GM12865 (cell line): ENCODE data around the gene ANKRD44.
"Not testable (repeated sequence)": the region's sequence is repeated elsewhere in the genome, so short reads cannot be mapped to it uniquely, and the experiment has no call there.

ENCODE experiments used
- DNase-seq: peaks from one replicate; pipeline ENCODE4 v3.0.0; 2010; ENCODE audit warnings: low read depth
- H3K4me3 ChIP-seq: 2 replicates; pipeline ENCODE4 v1.5.1; 2011; ENCODE audit warnings: mild to moderate bottlenecking, low read depth, low read length, control low read depth
- TF ChIP-seq, protein P1 (sequence below): IDR thresholded peaks from 2 replicates; pipeline ENCODE4 v1.5.1; 2011; ENCODE audit warnings: low read length, control low read depth, low read depth, inconsistent platforms; ENCODE audit not compliant: insufficient read depth; ENCODE audit errors: missing control alignments

The ANKRD44 gene

DNA sequence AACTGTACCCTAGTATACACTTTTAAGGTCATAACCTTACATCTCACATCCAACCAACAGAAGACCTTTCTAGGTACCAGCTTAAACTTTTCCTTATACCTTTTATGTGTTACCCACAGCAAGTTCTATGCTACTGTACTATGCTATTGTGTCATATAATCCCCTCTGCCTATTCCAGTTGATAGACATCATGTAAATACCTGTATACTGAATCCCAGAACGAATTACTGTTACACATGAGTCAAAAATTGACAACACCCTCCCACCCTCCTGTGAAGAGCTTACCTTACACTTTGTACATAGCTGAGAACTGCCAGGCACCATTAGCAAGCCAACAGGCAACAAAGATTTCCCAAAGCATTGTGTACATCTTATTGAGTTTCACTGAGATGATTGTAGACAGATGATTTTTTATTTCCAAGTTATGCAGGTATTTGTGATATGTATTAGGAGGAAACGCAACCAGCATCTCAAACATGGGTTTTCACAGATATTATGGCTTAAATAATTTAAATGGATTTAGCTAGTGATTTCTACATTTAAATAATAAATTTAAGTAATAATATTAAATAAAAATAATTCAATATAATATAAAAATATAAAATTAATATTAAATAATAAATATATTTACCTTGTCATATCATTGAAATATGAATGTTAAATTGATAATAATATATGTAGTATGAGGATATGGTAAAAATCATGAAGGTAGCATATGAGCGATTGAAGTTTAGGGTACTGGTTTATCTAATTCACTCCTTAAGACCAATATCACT is 43.0 kb upstream of the ANKRD44 start:
- no peak overlapping the region for H3K4me3 ChIP-seq
- DNase-seq: no peak
- TF ChIP-seq, protein P1, sequence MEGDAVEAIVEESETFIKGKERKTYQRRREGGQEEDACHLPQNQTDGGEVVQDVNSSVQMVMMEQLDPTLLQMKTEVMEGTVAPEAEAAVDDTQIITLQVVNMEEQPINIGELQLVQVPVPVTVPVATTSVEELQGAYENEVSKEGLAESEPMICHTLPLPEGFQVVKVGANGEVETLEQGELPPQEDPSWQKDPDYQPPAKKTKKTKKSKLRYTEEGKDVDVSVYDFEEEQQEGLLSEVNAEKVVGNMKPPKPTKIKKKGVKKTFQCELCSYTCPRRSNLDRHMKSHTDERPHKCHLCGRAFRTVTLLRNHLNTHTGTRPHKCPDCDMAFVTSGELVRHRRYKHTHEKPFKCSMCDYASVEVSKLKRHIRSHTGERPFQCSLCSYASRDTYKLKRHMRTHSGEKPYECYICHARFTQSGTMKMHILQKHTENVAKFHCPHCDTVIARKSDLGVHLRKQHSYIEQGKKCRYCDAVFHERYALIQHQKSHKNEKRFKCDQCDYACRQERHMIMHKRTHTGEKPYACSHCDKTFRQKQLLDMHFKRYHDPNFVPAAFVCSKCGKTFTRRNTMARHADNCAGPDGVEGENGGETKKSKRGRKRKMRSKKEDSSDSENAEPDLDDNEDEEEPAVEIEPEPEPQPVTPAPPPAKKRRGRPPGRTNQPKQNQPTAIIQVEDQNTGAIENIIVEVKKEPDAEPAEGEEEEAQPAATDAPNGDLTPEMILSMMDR: no peak

GRCh38 chr2:197349699-197350098 is 39.1 kb upstream of the ANKRD44 start:
- no peak for DNase-seq
- TF ChIP-seq, protein P1: no peak
- H3K4me3 ChIP-seq: no peak overlapping the region

GRCh38 chr2:197348721-197349360 is 38.3 kb upstream of the ANKRD44 start:
- TF ChIP-seq, protein P1: no peak
- no peak for DNase-seq
- H3K4me3 ChIP-seq: no peak overlapping the region

- no peak for DNase-seq
- TF ChIP-seq, protein P1: no peak
- H3K4me3 ChIP-seq: no peak overlapping the region
Observed at GRCh38 chr2:197345846-197346370, 35.3 kb upstream of the ANKRD44 start.

DNA sequence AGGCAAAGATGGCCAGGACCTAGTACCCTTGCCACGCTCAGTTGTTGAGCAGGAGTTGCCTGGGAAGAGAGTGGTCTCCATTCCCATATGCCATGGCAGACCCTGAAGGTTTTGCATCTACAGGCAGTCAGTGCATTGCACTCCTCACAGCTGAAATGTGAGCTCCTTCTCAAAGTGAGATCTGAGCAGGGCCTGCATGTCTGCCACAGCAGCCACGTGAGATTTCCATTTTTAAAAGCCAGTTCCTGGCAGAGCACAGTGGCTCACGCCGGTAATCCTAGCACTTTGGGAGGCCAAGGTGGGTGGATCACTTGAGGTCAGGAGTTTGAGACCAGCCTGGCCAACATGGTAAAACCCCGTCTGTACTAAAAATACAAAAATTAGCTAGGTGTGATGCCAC is 33.4 kb upstream of the ANKRD44 start:
- not testable (repeated sequence) for H3K4me3 ChIP-seq, DNase-seq

DNA sequence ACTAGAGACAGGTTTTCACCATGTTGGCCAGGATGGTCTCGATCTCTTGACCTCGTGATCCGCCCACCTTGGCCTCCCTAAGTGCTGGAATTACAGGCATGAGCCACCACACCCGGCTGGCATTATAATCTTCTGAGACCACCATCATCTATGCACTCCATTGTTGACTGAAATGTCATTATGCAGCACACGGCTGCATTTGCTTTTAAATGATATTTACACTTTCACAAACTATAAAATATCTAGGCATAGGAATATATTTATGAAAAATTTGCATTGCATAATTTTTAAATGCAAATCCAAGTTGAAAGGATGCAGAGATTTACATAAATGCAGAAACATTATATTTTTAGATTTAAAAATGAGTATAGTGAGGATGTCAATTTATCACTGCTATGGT is 30.0 kb upstream of the ANKRD44 start:
- DNase-seq: no peak
- TF ChIP-seq, protein P1: no peak
- no peak overlapping the region for H3K4me3 ChIP-seq

- TF ChIP-seq, protein P1: no peak
- H3K4me3 ChIP-seq: no peak overlapping the region
- no peak for DNase-seq
Observed at GRCh38 chr2:197339496-197340220, 29.1 kb upstream of the ANKRD44 start.
